KBM-7 (cell line): ENCODE measurements around the gene RAP2B.

Source experiments
- DNase-seq: peaks from one replicate; pipeline ENCODE4 v3.0.0-alpha.2; 2015
- in situ Hi-C: fragments of 300-500 bp; cut with MboI; formaldehyde crosslinking; loops from 2 replicates; pipeline ENCODE4 v1.14.3; 2020; ENCODE audit warnings: low sequenced_read_pairs, low pct_unique_long_range_greater_than_20kb, mixed read lengths

Gene RAP2B

GRCh38 chr3:153158961-153159735, 2.9 kb upstream of the RAP2B start:
- DNase-seq = no peak
- in situ Hi-C loops = no loop called here

DNA sequence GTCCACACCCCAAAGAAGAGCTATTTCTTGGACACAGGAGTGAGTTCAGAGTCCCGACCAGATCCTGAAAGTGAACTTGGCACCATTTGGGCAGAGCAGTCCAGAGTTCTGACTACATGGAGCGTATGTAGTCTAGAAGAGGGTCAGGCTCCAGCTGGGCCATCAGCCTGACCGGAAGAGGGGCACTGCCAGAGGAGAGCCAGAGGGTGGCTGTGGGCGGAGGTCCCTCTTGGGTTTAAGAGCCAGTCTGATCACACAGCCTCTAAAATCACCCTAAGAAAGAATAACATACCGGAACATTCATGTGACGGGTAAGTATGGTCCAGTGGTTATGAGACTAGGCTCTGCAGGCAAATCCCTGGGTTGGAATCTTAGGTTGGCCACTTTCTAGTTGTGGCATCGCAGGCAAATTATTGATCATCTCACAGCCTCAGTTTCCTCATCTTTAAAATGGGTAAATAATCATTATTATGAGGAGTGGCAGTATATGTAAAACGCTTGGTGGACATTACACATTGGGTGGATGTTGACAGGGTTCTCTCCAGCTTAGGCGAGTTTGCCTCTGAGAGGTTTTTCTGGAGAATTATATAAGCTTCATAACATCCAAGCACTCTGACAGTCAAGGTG, 2.1 kb upstream of the RAP2B start:
- in situ Hi-C loops = no loop called here
- DNase-seq = no peak

- in situ Hi-C loops = no loop called here
- DNase-seq = peak; percentile 94
These were observed 1.4 kb upstream of the RAP2B start for GRCh38 chr3:153160451-153161137.

DNA sequence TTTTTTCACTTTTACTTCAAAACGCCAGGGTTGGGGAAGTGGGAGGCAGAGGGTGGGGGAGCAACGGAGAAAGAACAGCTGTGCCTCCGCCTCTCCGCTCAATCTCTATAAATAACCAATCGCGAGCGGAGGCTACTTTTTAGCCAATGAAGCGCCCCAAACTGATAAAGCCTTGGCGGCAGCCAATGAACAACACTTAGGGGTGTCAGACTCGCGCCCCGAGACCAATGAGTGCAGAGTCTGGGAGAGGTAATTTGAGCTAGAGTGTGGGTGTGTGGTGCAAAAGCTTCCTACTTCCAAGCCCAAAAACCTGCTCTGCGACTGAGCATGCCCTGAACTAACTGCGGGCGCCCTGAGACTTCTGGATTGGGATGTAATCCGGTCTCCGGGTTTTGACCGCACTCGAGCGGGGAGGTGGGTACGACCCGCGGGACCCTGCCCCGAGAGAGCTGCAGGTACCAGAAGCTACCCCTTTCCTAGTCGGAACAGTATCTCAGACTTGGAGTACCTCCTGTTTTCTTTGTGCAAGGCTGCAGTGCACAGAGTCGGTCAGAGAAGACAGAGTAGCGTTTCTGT, 800 bp upstream of the RAP2B start:
- in situ Hi-C loops = no loop called here
- peak; percentile 100 for DNase-seq

DNA sequence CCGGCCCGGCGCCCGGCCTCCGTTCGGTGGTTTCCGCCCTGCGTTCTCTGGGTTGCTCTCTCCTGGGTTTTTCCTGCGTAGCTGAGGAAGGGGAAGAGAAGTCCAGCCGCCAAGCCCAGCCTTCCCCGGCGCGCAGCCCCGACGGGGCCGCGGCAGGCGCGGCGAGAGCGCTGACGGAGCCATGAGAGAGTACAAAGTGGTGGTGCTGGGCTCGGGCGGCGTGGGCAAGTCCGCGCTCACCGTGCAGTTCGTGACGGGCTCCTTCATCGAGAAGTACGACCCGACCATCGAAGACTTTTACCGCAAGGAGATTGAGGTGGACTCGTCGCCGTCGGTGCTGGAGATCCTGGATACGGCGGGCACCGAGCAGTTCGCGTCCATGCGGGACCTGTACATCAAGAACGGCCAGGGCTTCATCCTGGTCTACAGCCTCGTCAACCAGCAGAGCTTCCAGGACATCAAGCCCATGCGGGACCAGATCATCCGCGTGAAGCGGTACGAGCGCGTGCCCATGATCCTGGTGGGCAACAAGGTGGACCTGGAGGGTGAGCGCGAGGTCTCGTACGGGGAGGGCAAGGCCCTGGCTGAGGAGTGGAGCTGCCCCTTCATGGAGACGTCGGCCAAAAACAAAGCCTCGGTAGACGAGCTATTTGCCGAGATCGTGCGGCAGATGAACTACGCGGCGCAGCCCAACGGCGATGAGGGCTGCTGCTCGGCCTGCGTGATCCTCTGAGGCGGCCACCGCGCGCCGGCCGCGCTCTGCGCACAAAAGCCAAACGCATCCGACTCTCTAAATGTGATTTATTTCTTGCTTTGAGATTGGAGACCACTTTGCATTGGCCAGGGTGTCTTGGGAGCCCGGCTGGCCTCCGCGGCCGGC, 727 bp downstream of the RAP2B start:
- peak; percentile 58 for DNase-seq
- in situ Hi-C loops = no loop called here

GRCh38 chr3:153163393-153163724, 1.3 kb downstream of the RAP2B start:
- no peak for DNase-seq
- in situ Hi-C loops = no loop called here

GRCh38 chr3:153163756-153164550, 1.9 kb downstream of the RAP2B start:
- peak; percentile 39 for DNase-seq
- in situ Hi-C loops = no loop called here

- in situ Hi-C loops = no loop called here
- DNase-seq = peak; percentile 78
These were observed 3.2 kb downstream of the RAP2B start for GRCh38 chr3:153165261-153165681.

GRCh38 chr3:153166206-153166605, 4.2 kb downstream of the RAP2B start:
- DNase-seq = peak; percentile 56
- in situ Hi-C loops = no loop called here

GRCh38 chr3:153166796-153167195, 4.8 kb downstream of the RAP2B start:
- DNase-seq = no peak
- in situ Hi-C loops = no loop called here

- DNase-seq = no peak
- in situ Hi-C loops = no loop called here
These were observed 7.9 kb downstream of the RAP2B start for GRCh38 chr3:153169793-153170383.

GRCh38 chr3:153171256-153171655, 9.2 kb downstream of the RAP2B start:
- in situ Hi-C loops = no loop called here
- DNase-seq = no peak

- in situ Hi-C loops = no loop called here
- no peak for DNase-seq
These were observed 9.9 kb downstream of the RAP2B start for GRCh38 chr3:153171918-153172317.

DNA sequence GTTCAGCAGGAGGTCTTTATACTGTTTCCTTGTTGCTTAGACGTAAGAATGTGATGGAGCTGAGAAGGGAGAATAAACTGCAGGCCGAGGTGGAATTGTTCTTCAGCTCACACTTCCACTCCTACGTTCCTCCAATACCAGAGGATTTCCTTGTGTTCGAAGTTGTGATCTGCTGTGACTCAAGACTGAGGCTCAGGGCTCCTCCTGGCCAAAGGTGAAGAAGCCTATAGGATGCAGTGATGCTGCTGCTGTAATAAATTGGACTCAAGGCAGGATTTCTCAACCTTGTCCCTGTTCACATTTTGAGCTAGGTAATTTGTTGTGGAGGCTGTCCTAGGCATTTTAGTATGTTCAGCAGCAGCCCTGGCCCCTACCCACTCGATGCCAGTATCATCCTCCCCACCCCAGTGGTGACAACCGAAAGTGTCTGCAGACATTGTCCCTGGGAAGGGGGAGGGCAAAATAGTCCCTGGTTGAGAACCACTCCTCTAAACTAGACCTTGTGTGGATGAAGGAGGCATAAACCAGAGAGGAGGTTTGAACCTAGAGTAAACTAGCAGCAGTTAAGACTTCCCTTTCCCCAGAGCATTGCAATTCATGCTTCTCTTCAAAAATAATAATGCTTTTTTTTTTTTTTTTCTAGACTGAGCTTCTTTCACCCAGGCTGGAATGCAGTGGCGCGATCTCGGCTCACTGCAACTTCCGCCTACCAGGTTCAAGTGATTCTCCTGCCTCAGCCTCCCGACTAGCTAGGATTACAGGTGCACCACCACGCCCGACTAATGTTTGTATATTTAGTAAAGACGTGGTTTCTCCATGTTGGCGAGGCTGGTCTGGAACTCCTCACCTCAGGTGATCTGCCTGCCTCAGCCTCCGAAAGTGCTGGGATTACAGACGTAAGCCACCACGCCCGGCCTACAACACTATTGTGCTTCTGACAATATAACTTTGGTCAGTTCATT, 11.1 kb downstream of the RAP2B start:
- in situ Hi-C loops = no loop called here
- no peak for DNase-seq

- in situ Hi-C loops = no loop called here
- no peak for DNase-seq
These were observed 11.9 kb downstream of the RAP2B start for GRCh38 chr3:153173758-153174516.

GRCh38 chr3:153176197-153176596, 14.2 kb downstream of the RAP2B start:
- in situ Hi-C loops = no loop called here
- DNase-seq = no peak
